CD4-positive, alpha-beta T cell treated with Interleukin-21 for 1 hour (primary cell): Measurements from ENCODE around the gene ARL4C.

Experiments
- DNase-seq: peaks from one replicate; pipeline ENCODE4 v3.0.0-alpha.2; 2020

Gene ARL4C

GRCh38 chr2:234497594-234498235 lies 834 bp upstream of the ARL4C start:
- no peak for DNase-seq

GRCh38 chr2:234496055-234496834 lies 636 bp downstream of the ARL4C start:
- peak; percentile 61 for DNase-seq

GRCh38 chr2:234495251-234496054 lies 1.4 kb downstream of the ARL4C start:
- no peak for DNase-seq

GRCh38 chr2:234494361-234495250 lies 2.3 kb downstream of the ARL4C start:
- DNase-seq: peak; percentile 65

GRCh38 chr2:234493796-234494195 lies 3.1 kb downstream of the ARL4C start:
- DNase-seq: no peak

- DNase-seq: peak; percentile 37
Measured at GRCh38 chr2:234492717-234493485, 4.0 kb downstream of the ARL4C start.

- peak; percentile 57 for DNase-seq
Measured at GRCh38 chr2:234491897-234492296, 5.0 kb downstream of the ARL4C start.

- peak; percentile 37 for DNase-seq
Measured at GRCh38 chr2:234491281-234491680, 5.6 kb downstream of the ARL4C start.

- peak; percentile 51 for DNase-seq
Measured at GRCh38 chr2:234490271-234491091, 6.4 kb downstream of the ARL4C start.

- DNase-seq: peak; percentile 85
Measured at GRCh38 chr2:234488913-234489451, 7.9 kb downstream of the ARL4C start.

- no peak for DNase-seq
Measured at GRCh38 chr2:234488486-234488885, 8.4 kb downstream of the ARL4C start.

- no peak for DNase-seq
Measured at GRCh38 chr2:234487356-234487755, 9.5 kb downstream of the ARL4C start.

- DNase-seq: peak; percentile 91
Measured at GRCh38 chr2:234483568-234484251, 13.2 kb downstream of the ARL4C start.

GRCh38 chr2:234481301-234481700 lies 15.6 kb downstream of the ARL4C start:
- no peak for DNase-seq

GRCh38 chr2:234480337-234480736 lies 16.5 kb downstream of the ARL4C start:
- DNase-seq: no peak

- DNase-seq: no peak
Measured at GRCh38 chr2:234479465-234479864, 17.4 kb downstream of the ARL4C start.

GRCh38 chr2:234478121-234478858 lies 18.6 kb downstream of the ARL4C start:
- no peak for DNase-seq

GRCh38 chr2:234476766-234477165 lies 20.1 kb downstream of the ARL4C start:
- DNase-seq: no peak

- no peak for DNase-seq
Measured at GRCh38 chr2:234474654-234475053, 22.2 kb downstream of the ARL4C start.
